Esophagus squamous epithelium (tissue), 4 donors: ENCODE results near the gene C10orf53.

ENCODE experiments used
- POLR2A ChIP-seq, 4 donors: fragments of 450-650 bp; IDR thresholded peaks; one replicate each; pipeline ENCODE4 v1.6.1; 2017; ENCODE audit warnings: antibody characterized with exemption in 4 of 4, mild to moderate bottlenecking in 4 of 4, moderate library complexity in 3 of 4
- TF ChIP-seq, protein P1 (sequence below), 6 experiments: fragments of 450-650 bp in 4 of 6; fragments of 200-600 bp in 2 of 6; sonication (generic) in 2 of 6; IDR thresholded peaks; one replicate each; pipeline ENCODE4 v1.5.1; 2016 to 2019; ENCODE audit warnings: antibody characterized with exemption in 6 of 6, mild to moderate bottlenecking in 4 of 6, moderate library complexity in 4 of 6

DNA sequence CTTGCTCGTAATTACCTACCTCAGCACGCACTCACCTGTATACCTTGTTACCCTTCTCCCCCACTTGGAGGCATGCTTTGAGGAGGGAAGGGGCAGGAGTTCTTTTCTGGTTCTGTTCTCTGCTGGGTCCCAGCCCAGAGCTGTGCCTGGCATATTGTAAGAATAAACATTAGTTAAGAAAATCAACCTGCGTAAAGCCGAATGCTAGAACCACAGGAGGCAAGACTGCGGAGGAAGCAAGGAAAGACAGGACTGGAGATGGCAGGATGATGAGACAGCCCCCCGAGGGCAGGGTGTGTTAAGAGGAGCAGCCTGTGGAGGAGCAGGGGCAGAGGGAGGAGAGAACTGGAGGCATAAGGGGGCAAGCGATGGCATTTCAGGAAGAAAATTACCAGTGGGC is 9.5 kb downstream of the C10orf53 start:
- no peak for TF ChIP-seq POLR2A (IDR thresholded peaks at IDR 0.05)
- TF ChIP-seq, protein P1, sequence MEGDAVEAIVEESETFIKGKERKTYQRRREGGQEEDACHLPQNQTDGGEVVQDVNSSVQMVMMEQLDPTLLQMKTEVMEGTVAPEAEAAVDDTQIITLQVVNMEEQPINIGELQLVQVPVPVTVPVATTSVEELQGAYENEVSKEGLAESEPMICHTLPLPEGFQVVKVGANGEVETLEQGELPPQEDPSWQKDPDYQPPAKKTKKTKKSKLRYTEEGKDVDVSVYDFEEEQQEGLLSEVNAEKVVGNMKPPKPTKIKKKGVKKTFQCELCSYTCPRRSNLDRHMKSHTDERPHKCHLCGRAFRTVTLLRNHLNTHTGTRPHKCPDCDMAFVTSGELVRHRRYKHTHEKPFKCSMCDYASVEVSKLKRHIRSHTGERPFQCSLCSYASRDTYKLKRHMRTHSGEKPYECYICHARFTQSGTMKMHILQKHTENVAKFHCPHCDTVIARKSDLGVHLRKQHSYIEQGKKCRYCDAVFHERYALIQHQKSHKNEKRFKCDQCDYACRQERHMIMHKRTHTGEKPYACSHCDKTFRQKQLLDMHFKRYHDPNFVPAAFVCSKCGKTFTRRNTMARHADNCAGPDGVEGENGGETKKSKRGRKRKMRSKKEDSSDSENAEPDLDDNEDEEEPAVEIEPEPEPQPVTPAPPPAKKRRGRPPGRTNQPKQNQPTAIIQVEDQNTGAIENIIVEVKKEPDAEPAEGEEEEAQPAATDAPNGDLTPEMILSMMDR (IDR thresholded peaks at IDR 0.05) = no peak
